Hepatocyte (in vitro differentiated cells): Measurements from ENCODE around the gene SLC4A1AP. TPM values are rescaled to one million over a fixed set of nuclear protein-coding genes. Genes with fewer than 3 reads are reported as not detected.

Source experiments
- DNase-seq: peaks from one replicate; pipeline ENCODE4 v3.0.0-alpha.2; 2016; ENCODE audit warnings: low spot score
- H2AFZ ChIP-seq: fragments of 200-600 bp; sonication (generic); 2 replicates; pipeline ENCODE4 v1.6.0; 2016; ENCODE audit warnings: antibody characterized with exemption, mild to moderate bottlenecking
- H3K27ac ChIP-seq: fragments of 200-600 bp; sonication (generic); 2 replicates; pipeline ENCODE4 v1.5.1; 2016; ENCODE audit warnings: mild to moderate bottlenecking
- H3K27me3 ChIP-seq: fragments of 200-600 bp; sonication (generic); 2 replicates; pipeline ENCODE4 v1.6.1; 2016
- H3K36me3 ChIP-seq: fragments of 200-600 bp; sonication (generic); replicated peaks from 2 replicates; pipeline ENCODE4 v1.5.1; 2016; ENCODE audit warnings: low read depth; ENCODE audit not compliant: insufficient read depth
- H3K4me1 ChIP-seq: fragments of 200-600 bp; sonication (generic); 2 replicates; pipeline ENCODE4 v1.5.1; 2016; ENCODE audit warnings: mild to moderate bottlenecking, moderate library complexity; ENCODE audit not compliant: insufficient read depth
- H3K4me2 ChIP-seq: fragments of 200-600 bp; sonication (generic); 2 replicates; pipeline ENCODE4 v1.6.0; 2016
- H3K4me3 ChIP-seq: fragments of 200-600 bp; sonication (generic); 2 replicates; pipeline ENCODE4 v1.5.1; 2016; ENCODE audit warnings: mild to moderate bottlenecking
- H3K79me2 ChIP-seq: fragments of 200-600 bp; sonication (generic); 2 replicates; pipeline ENCODE4 v1.6.0; 2017; ENCODE audit warnings: mild to moderate bottlenecking
- H3K9me2 ChIP-seq: fragments of 200-600 bp; sonication (generic); replicated peaks from 2 replicates; pipeline ENCODE4 v1.6.0; 2017; ENCODE audit warnings: mild to moderate bottlenecking; ENCODE audit not compliant: insufficient read depth
- H3K9me3 ChIP-seq: fragments of 200-600 bp; sonication (generic); 2 replicates; pipeline ENCODE4 v1.5.1; 2016; ENCODE audit warnings: low read depth, mild to moderate bottlenecking
- H4K20me1 ChIP-seq: fragments of 200-600 bp; sonication (generic); 2 replicates; pipeline ENCODE4 v1.6.0; 2016; ENCODE audit warnings: mild to moderate bottlenecking; ENCODE audit not compliant: insufficient read depth, poor library complexity, severe bottlenecking
- EZH2 ChIP-seq: fragments of 200-600 bp; sonication (generic); IDR thresholded peaks from 2 replicates; pipeline ENCODE4 v1.6.1; 2016; ENCODE audit warnings: antibody characterized with exemption, mild to moderate bottlenecking, borderline replicate concordance
- EZH2phosphoT487 ChIP-seq: fragments of 200-600 bp; sonication (generic); IDR thresholded peaks from one replicate; pipeline ENCODE4 v1.6.1; 2018; ENCODE audit warnings: antibody characterized with exemption, mild to moderate bottlenecking, low read depth, moderate library complexity; ENCODE audit not compliant: unreplicated experiment, severe bottlenecking
- WGBS: methylation state at CpG from one replicate; pipeline ENCODE4 v1.1.6; 2016; ENCODE audit warnings: low lambda C conversion rate; ENCODE audit errors: missing lambda C conversion rate; 5-methylcytosine and 5-hydroxymethylcytosine counted together
- polyA plus RNA-seq: library from polyadenylated mRNA; unstranded; fragments of >200 nt; fragmentation: Nextera tagmentation; extraction: Ambion mirVana; gene quantifications from 2 replicates; pipeline ENCODE4 v1.2.1, GENCODE V29; 2016
- total RNA-seq: library from RNA; depleted of rRNA; stranded (reverse); fragments of >200 nt; gene quantifications from 2 replicates; pipeline ENCODE4 v1.2.3, GENCODE V29; 2014
- TF ChIP-seq, protein P1 (sequence below): fragments of 200-600 bp; sonication (generic); IDR thresholded peaks from 2 replicates; pipeline ENCODE4 v1.5.1; 2016; ENCODE audit warnings: antibody characterized with exemption, mild to moderate bottlenecking; ENCODE audit not compliant: poor library complexity

Gene SLC4A1AP
- total and polyA plus RNA-seq, 2 experiments from 2014 or later = 21.1 to 21.9 TPM

GRCh38 chr2:27710640-27711430 lies 47.1 kb downstream of the SLC4A1AP start:
- H2AFZ ChIP-seq = no peak overlapping the region
- no peaks in the 10 kb centered on the region for H4K20me1 ChIP-seq

GRCh38 chr2:27711804-27712203 lies 48.1 kb downstream of the SLC4A1AP start:
- Histone ChIP-seq H2AFZ (no peak overlapping the region), H3K27me3 (no peaks in the 10 kb centered on the region), H3K79me2 (no peaks in the 10 kb centered on the region), H3K27ac (no peak overlapping the region), H3K9me2 (no peaks in the 10 kb centered on the region), H3K4me3 (no peak overlapping the region), H3K9me3 (no peaks in the 10 kb centered on the region), H3K4me1 (peaks cover 10% of the 10 kb centered on the region), H4K20me1 (no peaks in the 10 kb centered on the region), H3K36me3 (no peaks in the 10 kb centered on the region), H3K4me2 (no peak overlapping the region)
- WGBS = 88% methylated on average over 5 of the region's 5 CpGs
- DNase-seq = no peak
- TF ChIP-seq, protein P1, sequence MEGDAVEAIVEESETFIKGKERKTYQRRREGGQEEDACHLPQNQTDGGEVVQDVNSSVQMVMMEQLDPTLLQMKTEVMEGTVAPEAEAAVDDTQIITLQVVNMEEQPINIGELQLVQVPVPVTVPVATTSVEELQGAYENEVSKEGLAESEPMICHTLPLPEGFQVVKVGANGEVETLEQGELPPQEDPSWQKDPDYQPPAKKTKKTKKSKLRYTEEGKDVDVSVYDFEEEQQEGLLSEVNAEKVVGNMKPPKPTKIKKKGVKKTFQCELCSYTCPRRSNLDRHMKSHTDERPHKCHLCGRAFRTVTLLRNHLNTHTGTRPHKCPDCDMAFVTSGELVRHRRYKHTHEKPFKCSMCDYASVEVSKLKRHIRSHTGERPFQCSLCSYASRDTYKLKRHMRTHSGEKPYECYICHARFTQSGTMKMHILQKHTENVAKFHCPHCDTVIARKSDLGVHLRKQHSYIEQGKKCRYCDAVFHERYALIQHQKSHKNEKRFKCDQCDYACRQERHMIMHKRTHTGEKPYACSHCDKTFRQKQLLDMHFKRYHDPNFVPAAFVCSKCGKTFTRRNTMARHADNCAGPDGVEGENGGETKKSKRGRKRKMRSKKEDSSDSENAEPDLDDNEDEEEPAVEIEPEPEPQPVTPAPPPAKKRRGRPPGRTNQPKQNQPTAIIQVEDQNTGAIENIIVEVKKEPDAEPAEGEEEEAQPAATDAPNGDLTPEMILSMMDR = no peak
- no peak for TF ChIP-seq EZH2phosphoT487
- no peak for TF ChIP-seq EZH2

More at GRCh38 chr2:27710640-27711430, 47.1 kb downstream of the SLC4A1AP start:
- no peaks in the 10 kb centered on the region for H3K36me3 ChIP-seq
- H3K27ac ChIP-seq = no peak overlapping the region
- 82% methylated on average over 8 of the region's 8 CpGs for WGBS
- H3K27me3 ChIP-seq = no peaks in the 10 kb centered on the region
- no peaks in the 10 kb centered on the region for H3K9me3 ChIP-seq
- no peak for TF ChIP-seq EZH2
- no peak for TF ChIP-seq EZH2phosphoT487
- TF ChIP-seq, protein P1 = no peak
- no peak for DNase-seq
- no peak overlapping the region for H3K4me2 ChIP-seq
- peaks cover 11% of the 10 kb centered on the region for H3K4me1 ChIP-seq
- H3K4me3 ChIP-seq = no peak overlapping the region
- H3K9me2 ChIP-seq = no peaks in the 10 kb centered on the region
- H3K79me2 ChIP-seq = no peaks in the 10 kb centered on the region

GRCh38 chr2:27712522-27712921 lies 48.8 kb downstream of the SLC4A1AP start:
- peaks cover 7% of the 10 kb centered on the region for H3K4me1 ChIP-seq
- H3K36me3 ChIP-seq = no peaks in the 10 kb centered on the region
- H2AFZ ChIP-seq = no peak overlapping the region
- no peaks in the 10 kb centered on the region for H3K9me2 ChIP-seq
- H3K27me3 ChIP-seq = no peaks in the 10 kb centered on the region
- no peak overlapping the region for H3K27ac ChIP-seq
- H3K4me3 ChIP-seq = no peak overlapping the region
- H3K4me2 ChIP-seq = no peak overlapping the region
- no peaks in the 10 kb centered on the region for H4K20me1 ChIP-seq
- no peaks in the 10 kb centered on the region for H3K9me3 ChIP-seq
- WGBS = 77% methylated on average over 1 of the region's 1 CpG
- H3K79me2 ChIP-seq = no peaks in the 10 kb centered on the region
- DNase-seq = no peak
- no peak for TF ChIP-seq EZH2
- TF ChIP-seq, protein P1 = no peak
- no peak for TF ChIP-seq EZH2phosphoT487
